ENCODE results near the gene ARHGAP21. TPM values are rescaled to one million over a fixed set of nuclear protein-coding genes. Genes with fewer than 3 reads are reported as not detected.

ARHGAP21 gene
- total RNA-seq, 4 donors from 2014 or later = 35.1 to 60.5 (median 54.1) TPM

DNA sequence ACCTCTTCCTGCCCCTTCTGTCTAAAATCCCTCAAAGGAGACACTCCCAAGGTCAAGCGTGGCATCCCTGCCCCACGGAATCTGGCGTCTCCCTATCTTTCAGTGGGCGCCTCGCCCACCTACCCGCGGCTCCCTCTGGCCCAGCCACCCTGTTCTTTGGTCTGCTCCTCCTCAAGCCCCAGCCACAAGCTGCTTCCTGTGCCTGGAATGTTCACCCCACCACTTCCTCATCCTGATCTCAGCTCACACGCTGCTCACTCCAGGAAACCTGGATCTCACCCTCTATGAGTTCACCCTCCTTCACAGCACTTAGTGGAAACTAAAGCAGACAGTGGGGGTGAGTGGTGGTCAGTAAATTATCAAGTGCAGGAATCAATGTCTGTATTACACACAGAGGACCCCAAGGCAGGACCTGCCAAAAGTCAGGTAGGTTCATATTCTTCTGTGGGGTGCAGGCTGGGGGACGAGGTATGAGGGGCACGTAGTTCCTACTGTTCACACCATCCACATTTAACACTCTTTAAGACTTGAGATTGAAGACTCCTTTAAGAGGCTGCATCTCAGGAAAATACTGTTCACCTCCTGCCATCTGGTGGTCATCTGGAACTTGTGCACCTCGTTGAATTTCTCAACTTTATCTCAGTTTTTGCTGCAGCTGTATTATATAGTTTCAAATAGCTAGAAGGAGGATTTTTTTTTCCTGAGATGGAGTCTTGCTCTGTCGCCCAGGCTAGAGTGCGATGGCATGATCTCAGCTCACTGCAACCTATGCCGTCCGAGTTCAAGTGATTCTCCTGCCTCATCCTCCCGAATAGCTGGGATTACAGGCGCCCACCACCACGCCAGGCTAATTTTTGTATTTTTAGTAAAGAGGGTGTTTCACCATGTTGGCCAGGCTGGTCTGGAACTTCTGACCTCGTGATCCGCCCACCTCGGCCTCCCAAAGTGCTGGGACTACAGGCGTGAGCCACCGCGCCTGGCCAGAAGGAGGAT, 166.6 kb downstream of the ARHGAP21 start:
- H3K27ac ChIP-seq = no peak overlapping the region
- H3K4me3 ChIP-seq = no peak overlapping the region
- in situ Hi-C loops (cut with MboI; ENCODE audit: low sequenced_read_pairs in 4 of 4) (loop anchor here in 3 of 4 donors (25.0 kb wide), 4 partner anchors 570 to 1395 kb away; no protein-coding TSS in a partner anchor), intact Hi-C loops (cut with DNase I; ENCODE audit: low total_unique reads) (loop anchor here (2.0 kb wide), 1 partner anchor 562 kb away; no protein-coding TSS in a partner anchor)
- peaks cover 24 to 32% of the 10 kb centered on the region in 2 donors for H3K4me1 ChIP-seq
- ATAC-seq = peak in 1 of 2 donors; percentile 45
- no peaks in the 10 kb centered on the region for H3K36me3 ChIP-seq
- TF ChIP-seq, protein P1, sequence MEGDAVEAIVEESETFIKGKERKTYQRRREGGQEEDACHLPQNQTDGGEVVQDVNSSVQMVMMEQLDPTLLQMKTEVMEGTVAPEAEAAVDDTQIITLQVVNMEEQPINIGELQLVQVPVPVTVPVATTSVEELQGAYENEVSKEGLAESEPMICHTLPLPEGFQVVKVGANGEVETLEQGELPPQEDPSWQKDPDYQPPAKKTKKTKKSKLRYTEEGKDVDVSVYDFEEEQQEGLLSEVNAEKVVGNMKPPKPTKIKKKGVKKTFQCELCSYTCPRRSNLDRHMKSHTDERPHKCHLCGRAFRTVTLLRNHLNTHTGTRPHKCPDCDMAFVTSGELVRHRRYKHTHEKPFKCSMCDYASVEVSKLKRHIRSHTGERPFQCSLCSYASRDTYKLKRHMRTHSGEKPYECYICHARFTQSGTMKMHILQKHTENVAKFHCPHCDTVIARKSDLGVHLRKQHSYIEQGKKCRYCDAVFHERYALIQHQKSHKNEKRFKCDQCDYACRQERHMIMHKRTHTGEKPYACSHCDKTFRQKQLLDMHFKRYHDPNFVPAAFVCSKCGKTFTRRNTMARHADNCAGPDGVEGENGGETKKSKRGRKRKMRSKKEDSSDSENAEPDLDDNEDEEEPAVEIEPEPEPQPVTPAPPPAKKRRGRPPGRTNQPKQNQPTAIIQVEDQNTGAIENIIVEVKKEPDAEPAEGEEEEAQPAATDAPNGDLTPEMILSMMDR (IDR thresholded peaks at IDR 0.05 in 4 of 5, conservative IDR thresholded peaks at IDR 0.05 in 1 of 5) = peak; percentile 58 to 73 (median 63)
- TF ChIP-seq POLR2A (IDR thresholded peaks at IDR 0.05) = no peak
- H3K27me3 ChIP-seq = no peaks in the 10 kb centered on the region
- H3K9me3 ChIP-seq = no peaks in the 10 kb centered on the region
- no peak for DNase-seq

GRCh38 chr10:24556126-24556749, 167.4 kb downstream of the ARHGAP21 start:
- DNase-seq (no peak), ATAC-seq (no peak)
- H3K9me3 ChIP-seq = no peaks in the 10 kb centered on the region
- no peak for TF ChIP-seq POLR2A (IDR thresholded peaks at IDR 0.05)
- TF ChIP-seq, protein P1 (IDR thresholded peaks at IDR 0.05 in 4 of 5, conservative IDR thresholded peaks at IDR 0.05 in 1 of 5) = no peak
- intact Hi-C loops (cut with DNase I; ENCODE audit: low total_unique reads) (loop anchor here (2.0 kb wide), 1 partner anchor 561 kb away; no protein-coding TSS in a partner anchor), in situ Hi-C loops (cut with MboI; ENCODE audit: low sequenced_read_pairs in 4 of 4) (loop anchor here in 3 of 4 donors (25.0 kb wide), 4 partner anchors 569 to 1394 kb away; no protein-coding TSS in a partner anchor)
- H3K27me3 ChIP-seq = no peaks in the 10 kb centered on the region
- peaks cover 16 to 24% of the 10 kb centered on the region in 2 donors for H3K4me1 ChIP-seq
- H3K4me3 ChIP-seq = no peak overlapping the region
- no peaks in the 10 kb centered on the region for H3K36me3 ChIP-seq
- H3K27ac ChIP-seq = no peak overlapping the region

DNA sequence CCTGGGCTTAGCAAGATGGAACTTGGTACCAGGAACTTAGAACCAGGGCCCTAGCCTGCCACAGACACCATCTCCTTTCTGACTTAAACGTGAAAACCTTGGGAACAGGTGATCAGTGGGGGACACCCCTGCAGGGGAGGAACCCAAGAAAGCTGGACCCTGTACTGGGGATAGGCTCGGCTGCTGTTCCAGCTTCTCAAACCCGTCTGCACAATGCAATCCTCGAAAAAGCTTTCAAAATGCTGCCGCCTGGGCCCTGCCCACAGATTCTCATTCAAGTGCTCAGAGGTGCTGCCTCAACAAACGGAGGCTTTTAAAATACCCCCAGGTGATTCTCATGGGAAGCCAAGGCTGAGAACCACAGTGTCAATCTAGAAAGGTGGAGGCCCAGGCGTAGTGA, 169.7 kb downstream of the ARHGAP21 start:
- no peaks in the 10 kb centered on the region for H3K36me3 ChIP-seq
- peaks cover 13 to 18% of the 10 kb centered on the region in 2 donors for H3K4me1 ChIP-seq
- no peaks in the 10 kb centered on the region for H3K27me3 ChIP-seq
- ATAC-seq (no peak), DNase-seq (no peak)
- in situ Hi-C loops (cut with MboI; ENCODE audit: low sequenced_read_pairs in 4 of 4) = loop anchor here in 3 of 4 donors (25.0 kb wide), 4 partner anchors 567 to 1392 kb away; no protein-coding TSS in a partner anchor
- intact Hi-C loops (cut with DNase I; ENCODE audit: low total_unique reads) = no loop called here
- TF ChIP-seq, protein P1 (IDR thresholded peaks at IDR 0.05 in 4 of 5, conservative IDR thresholded peaks at IDR 0.05 in 1 of 5) = no peak
- TF ChIP-seq POLR2A (IDR thresholded peaks at IDR 0.05) = no peak
- no peak overlapping the region for H3K4me3 ChIP-seq
- H3K27ac ChIP-seq = no peak overlapping the region
- H3K9me3 ChIP-seq = no peaks in the 10 kb centered on the region

- intact Hi-C loops (cut with DNase I; ENCODE audit: low total_unique reads) = no loop called here
- H3K27me3 ChIP-seq = no peaks in the 10 kb centered on the region
- peaks cover 0 to 7% of the 10 kb centered on the region in 2 donors for H3K36me3 ChIP-seq
- peaks cover 13 to 18% of the 10 kb centered on the region in 2 donors for H3K4me1 ChIP-seq
- TF ChIP-seq, protein P1 (IDR thresholded peaks at IDR 0.05 in 4 of 5, conservative IDR thresholded peaks at IDR 0.05 in 1 of 5) = no peak
- TF ChIP-seq POLR2A (IDR thresholded peaks at IDR 0.05) = no peak
- DNase-seq = no peak
- in situ Hi-C loops (cut with MboI; ENCODE audit: low sequenced_read_pairs in 4 of 4) = loop anchor here in 3 of 4 donors (25.0 kb wide), 4 partner anchors 566 to 1391 kb away; no protein-coding TSS in a partner anchor
- no peak overlapping the region for H3K4me3 ChIP-seq
- no peak overlapping the region for H3K27ac ChIP-seq
- H3K9me3 ChIP-seq = no peaks in the 10 kb centered on the region
- ATAC-seq = no peak
Measured at GRCh38 chr10:24553051-24553612, 170.6 kb downstream of the ARHGAP21 start.
